Lung microvascular endothelial cell (primary cell): Measurements from ENCODE around the gene APOA4. TPM values are rescaled to one million over a fixed set of nuclear protein-coding genes. Genes with fewer than 3 reads are reported as not detected.

Experiments used
- DNase-seq, 2 donors: peaks; one replicate each; pipeline versions ENCODE4 v3.0.0 to v3.0.0-alpha.2; 2010; ENCODE audit warnings: low read depth in 2 of 2
- total RNA-seq: library from RNA; depleted of rRNA; stranded (reverse); fragments of >200 nt; gene quantifications from 2 replicates; pipeline ENCODE4 v1.2.1, GENCODE V29; 2014

The APOA4 gene
- total RNA-seq = not detected in 2 replicates

DNA sequence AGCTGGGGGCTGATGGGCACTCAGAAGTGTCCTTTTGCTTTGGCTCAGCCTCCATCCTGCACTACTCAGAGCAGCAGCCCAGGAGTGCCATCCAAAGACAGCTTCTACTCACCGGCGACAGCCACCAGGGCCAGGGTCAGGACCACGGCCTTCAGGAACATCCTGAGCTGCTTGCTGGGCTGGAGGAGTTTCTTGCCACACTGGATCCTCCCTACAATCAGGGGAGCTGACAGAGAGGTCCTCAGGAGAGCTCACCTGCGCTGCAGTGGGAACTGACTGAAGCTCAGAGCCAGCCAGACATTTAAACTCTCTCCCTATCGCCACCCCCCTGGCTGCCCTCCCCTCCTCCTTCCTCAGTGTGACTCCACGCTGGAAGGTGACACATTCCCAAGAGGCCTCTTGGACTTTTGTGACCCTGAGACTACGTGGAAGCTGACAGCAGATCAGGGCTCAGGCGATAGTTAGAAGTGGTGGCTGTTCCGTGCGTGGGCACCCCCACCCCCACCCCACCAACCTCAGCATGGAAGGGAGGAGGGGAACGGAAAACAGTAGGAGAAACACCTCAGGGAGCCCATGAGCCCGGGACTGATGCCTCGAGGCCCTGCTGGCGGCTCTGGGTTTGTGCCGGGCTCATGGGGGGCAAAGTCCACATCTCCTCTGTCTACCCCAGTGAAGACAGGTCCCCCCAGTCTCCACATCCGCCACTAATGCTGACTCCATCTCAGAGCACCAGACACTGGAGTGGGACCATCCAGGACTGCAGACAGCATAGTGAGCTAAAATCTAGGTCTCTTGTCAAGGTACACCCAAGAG, at the start of gene APOA4:
APOA4 (minus strand) TSS at position 274 of the 813 bp plus-strand sequence; CDS start at position 161, 113 bp downstream.
- DNase-seq = no peak

DNA sequence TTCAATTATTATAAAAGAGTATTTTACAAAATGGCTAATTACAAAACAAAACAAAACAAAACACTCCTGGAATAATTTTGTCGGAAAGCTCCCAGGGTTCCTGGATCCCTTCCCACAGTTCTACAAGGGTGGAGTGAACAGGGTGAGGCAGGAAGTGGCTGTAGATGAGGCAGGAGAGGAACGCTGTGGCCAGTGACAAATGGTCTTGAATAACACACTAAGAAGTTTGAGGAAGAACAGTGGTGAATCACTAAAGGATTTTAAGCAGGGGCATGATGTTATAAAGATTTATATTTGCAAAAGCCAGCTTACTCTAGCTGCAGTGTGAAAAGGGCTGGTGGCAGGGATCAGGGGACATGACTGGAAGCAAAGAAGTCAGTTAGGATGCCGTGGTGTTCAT, 48.1 kb upstream of the APOA4 start:
- DNase-seq = peak in 1 of 2 donors; percentile 71

DNA sequence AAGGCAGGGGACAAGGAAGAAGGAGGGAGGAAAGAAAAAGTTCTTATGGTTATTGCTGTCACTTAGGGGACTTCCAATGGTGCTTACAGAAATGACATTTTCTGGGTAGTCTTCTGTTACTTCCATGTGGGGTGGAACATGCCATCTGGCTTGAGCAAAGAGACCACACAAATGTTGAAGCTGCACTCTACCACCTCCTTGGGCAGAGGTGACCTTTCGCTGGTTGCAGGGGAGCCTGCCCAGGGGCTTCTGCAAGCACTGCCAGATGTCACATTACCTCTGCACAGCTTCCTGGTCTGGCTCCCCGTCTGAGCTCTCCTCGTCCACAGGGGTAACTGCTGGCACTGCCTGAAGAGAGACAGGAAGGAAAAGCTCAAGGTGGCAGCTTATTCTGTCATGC, 47.0 kb upstream of the APOA4 start:
- DNase-seq = no peak

- DNase-seq = no peak
These were observed 46.5 kb upstream of the APOA4 start for GRCh38 chr11:116869610-116870009.

- no peak for DNase-seq
These were observed 45.0 kb upstream of the APOA4 start for GRCh38 chr11:116868066-116868465.

DNA sequence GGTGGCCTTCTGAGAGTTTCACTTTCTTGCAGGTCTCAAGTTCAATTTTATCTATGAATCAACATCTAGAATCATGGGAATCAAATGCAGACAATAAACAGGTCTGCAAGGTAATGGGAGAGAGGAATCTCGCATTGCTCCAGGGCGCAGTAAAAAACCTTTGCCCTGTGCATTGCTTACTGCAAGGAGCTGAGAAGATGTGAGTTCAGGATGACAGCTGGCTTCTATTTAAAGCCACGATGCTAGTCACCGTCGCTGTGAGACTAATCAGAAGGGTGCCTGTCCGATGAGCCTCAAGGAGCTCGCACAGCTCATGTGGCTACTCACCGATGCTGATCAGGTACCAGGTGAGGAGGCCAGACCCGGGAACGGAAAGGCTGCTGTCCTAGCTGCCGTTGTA, 44.5 kb upstream of the APOA4 start:
- DNase-seq = no peak

- DNase-seq = no peak
These were observed 43.8 kb upstream of the APOA4 start for GRCh38 chr11:116866804-116867455.

GRCh38 chr11:116865696-116866095, 42.6 kb upstream of the APOA4 start:
- no peak for DNase-seq

DNA sequence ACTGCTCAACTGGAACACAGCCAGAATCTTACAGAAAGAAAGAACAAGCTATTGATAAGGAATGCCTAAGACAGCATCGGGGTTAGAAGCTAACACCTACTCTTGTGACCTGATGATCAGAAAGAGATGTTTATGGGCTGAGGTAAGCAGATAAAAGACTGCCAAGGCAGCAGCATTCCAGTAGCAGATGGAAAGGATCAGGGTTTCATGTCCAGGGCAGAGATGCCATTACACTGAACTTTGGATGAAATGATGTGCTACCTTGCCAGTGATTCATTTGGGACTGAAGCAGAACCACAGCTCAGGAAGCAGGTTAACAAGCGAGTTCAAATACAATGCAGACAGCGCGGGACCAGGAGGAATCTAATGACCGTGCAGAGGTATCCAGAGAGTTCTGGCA, 41.4 kb upstream of the APOA4 start:
- no peak for DNase-seq

DNA sequence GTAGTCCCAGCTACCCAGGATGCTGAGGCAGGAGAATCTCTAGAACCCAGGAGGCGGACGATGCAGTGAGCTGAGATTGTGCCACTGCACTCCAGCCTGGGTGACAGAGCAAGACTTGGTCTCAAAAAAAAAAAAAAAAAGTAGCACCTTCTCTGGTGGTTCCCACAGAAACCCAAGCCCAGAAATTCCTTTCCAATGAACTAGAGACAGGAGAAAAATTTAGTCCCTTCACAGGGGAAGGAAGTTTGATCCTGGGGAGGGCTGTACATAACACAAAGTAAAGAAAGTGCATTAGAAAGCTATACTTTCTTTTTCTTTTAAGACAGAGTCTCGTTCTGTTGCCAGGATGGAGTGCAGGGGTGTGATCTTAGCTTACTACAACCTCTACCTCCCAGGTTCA, 39.8 kb upstream of the APOA4 start:
- no peak for DNase-seq

GRCh38 chr11:116862185-116862584, 39.1 kb upstream of the APOA4 start:
- DNase-seq = no peak

DNA sequence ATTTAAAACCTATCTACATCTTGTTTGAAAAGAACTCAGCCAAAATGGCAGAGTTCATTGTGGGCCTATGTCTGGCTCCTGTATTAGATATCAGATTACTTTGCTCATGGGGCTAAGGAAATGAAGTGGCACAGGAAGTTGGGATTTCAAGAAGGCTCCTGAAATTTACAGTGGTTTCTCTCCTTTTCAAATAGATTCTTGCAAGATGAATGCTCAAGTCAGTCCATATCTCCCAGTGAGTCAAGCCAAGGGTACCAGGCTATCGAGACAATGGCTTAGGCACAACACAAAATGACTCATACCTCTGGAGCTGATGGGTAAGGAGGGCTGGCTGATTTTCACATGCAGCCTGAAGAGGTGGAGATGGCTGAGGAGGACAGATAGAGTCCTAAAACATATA, 38.4 kb upstream of the APOA4 start:
- DNase-seq = peak in 1 of 2 donors; percentile 73

GRCh38 chr11:116860303-116860702, 37.2 kb upstream of the APOA4 start:
- no peak for DNase-seq

- DNase-seq = no peak
These were observed 36.1 kb upstream of the APOA4 start for GRCh38 chr11:116859175-116859574.

GRCh38 chr11:116857936-116858335, 34.8 kb upstream of the APOA4 start:
- no peak for DNase-seq

- DNase-seq = no peak
These were observed 34.2 kb upstream of the APOA4 start for GRCh38 chr11:116857316-116857715.

- no peak for DNase-seq
These were observed 33.3 kb upstream of the APOA4 start for GRCh38 chr11:116856423-116856822.

DNA sequence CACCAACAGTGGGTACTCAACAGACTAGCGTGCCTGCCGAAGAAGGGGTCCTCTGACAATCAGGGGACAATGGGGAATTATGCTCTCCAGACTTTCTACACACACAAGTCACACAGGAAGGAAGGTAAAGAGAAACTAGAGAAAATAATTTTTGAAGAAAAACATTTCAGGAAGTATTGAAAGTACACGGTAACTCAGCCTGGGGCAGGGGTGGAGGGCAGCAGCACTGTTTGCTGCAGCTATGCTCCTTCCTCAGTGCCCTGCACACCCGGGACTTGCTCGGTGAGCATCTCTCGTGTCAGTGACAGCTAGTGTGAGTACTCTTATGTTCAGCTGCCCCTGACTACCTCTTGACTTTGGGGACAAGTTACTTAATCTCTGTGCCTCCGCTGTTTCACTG, 32.3 kb upstream of the APOA4 start:
- DNase-seq = no peak

DNA sequence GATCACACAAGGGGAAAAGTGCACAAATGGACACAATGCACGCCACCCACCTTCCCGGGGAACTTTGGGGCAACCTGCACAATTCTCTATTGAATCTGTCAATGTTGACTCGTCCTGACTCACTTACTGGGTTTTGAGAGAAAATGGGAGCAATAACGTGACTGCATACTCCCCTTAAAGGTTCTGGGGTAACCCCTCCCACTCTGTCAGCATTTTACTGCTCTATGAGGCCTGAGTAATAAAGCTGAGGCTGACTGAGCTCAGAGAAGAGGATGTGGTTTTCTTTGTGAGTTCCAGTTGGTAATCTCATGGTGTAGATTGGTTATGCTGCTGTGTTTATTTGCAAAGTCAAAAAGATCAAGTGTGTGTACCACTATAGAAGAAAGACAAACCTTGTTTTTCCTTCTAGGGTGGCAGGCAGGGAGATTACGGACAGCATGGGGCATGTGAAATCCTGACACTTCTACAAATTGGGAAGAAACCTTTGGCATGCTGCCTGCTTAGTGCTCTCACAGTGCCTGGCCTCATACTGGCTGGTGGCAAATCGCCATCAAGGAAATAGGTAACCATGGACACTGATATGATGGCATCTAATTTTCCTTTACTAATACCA, 30.5 kb upstream of the APOA4 start:
- DNase-seq = peak; percentile 71 to 88

DNA sequence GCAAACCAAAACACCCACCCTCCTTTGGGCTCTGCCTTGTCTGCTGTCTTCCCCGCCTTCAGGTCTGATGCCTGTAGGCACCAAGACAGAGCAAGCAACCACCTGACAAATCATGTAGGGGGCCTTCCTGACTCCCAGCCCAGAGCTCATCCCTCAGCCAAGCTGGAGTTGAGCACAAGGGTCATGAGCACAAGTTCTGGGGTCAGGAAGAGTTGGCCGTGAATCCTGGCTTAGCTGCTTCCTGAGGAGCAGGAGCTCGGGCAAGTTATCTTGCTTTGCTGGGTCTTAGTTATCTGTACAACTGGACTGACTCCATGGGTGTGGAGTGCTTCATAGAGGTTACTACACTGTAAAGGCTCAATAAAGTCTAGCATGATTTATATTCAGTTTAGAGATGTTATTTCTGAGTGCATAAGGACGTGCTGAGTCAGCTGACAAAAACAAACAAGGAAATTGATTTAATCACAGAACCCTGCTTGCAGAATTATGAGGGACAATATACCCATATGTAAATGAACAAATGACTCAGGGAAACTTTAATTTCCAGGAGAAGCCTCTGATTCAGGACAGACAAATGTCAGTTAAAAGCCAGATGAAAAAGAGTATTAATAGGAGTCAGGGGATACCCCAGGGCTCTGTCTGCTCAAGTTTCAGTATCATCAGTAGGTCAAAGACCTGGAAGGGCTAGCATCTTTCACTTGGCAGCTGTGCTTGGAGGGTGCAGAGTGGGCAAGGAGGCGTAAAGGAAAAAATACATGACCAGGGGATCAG, 29.3 kb upstream of the APOA4 start:
- peak in 1 of 2 donors; percentile 49 for DNase-seq

- no peak for DNase-seq
These were observed 28.5 kb upstream of the APOA4 start for GRCh38 chr11:116851626-116852025.

DNA sequence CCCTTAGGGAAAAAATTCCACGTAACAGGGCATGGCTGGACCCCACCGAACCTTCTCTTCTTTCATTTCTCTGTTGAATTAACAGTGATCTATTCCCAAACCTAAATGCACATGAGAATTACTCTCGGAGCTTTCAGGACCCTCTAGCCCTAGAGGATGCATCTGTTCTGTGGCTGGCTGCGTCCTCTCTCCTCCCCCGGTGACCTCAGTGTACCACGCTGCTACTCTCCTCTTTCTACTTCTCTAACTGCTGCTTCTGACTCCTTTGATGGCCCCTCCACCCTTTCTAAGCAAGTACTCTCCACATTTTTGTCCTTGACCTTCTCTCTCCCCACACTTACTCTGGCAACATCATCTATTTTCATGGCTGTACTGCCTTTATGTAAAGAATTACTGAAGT, 26.4 kb upstream of the APOA4 start:
- no peak for DNase-seq
